Vagina (tissue), 2 donors: ENCODE results near the gene STAT6. TPM values are rescaled to one million over a fixed set of nuclear protein-coding genes. Genes with fewer than 3 reads are reported as not detected.

Experiments used
- DNase-seq, 2 donors: peaks; one replicate each; pipeline ENCODE4 v3.0.0-alpha.2; 2017; ENCODE audit errors: extremely low spot score in 2 of 2
- H3K27ac ChIP-seq: fragments of 200-600 bp; sonication (generic); one replicate; pipeline ENCODE4 v1.5.1; 2019
- H3K27me3 ChIP-seq: fragments of 200-600 bp; sonication (generic); one replicate; pipeline ENCODE4 v1.5.1; 2019
- H3K36me3 ChIP-seq, 2 donors: fragments of 200-600 bp; sonication (generic); one replicate each; pipeline ENCODE4 v1.5.1; 2017 to 2019
- H3K4me1 ChIP-seq: fragments of 200-600 bp; sonication (generic); one replicate; pipeline ENCODE4 v1.5.1; 2019
- H3K4me3 ChIP-seq, 2 donors: fragments of 200-600 bp; sonication (generic); 1 replicate in 1 of 2; 2 replicates in 1 of 2; pipeline ENCODE4 v1.5.1; 2016 to 2019
- H3K9me3 ChIP-seq: fragments of 200-600 bp; sonication (generic); one replicate; pipeline ENCODE4 v1.5.1; 2019
- POLR2A ChIP-seq, 2 donors: fragments of 450-650 bp; IDR thresholded peaks; one replicate each; pipeline ENCODE4 v1.6.1; 2017; ENCODE audit warnings: antibody characterized with exemption in 2 of 2, mild to moderate bottlenecking in 2 of 2, moderate library complexity in 2 of 2
- POLR2AphosphoS5 ChIP-seq, 2 donors: sonication (generic); formaldehyde crosslinking; IDR thresholded peaks; one replicate each; pipeline ENCODE4 v1.9.0; 2017; ENCODE audit warnings: antibody characterized with exemption in 2 of 2, mild to moderate bottlenecking in 2 of 2, low read depth in 1 of 2; ENCODE audit not compliant: insufficient read depth in 1 of 2
- intact Hi-C: fragments of 100-400 bp; cut with DNase I; formaldehyde crosslinking; loops from one replicate; pipeline ENCODE4 v1.15.1; 2023
- total RNA-seq: library from RNA; depleted of rRNA; stranded (reverse); fragments of >200 nt; gene quantifications from one replicate; pipeline ENCODE4 v1.2.3, GENCODE V29; 2016
- TF ChIP-seq, protein P1 (sequence below), 3 experiments: fragments of 450-650 bp in 2 of 3; fragments of 200-600 bp in 1 of 3; sonication (generic) in 1 of 3; IDR thresholded peaks; one replicate each; pipeline ENCODE4 v1.5.1; 2017 to 2019; ENCODE audit warnings: antibody characterized with exemption in 3 of 3, mild to moderate bottlenecking in 2 of 3, moderate library complexity in 2 of 3

Gene STAT6
- total RNA-seq, 1 donor from 2014 or later = 146 TPM

DNA sequence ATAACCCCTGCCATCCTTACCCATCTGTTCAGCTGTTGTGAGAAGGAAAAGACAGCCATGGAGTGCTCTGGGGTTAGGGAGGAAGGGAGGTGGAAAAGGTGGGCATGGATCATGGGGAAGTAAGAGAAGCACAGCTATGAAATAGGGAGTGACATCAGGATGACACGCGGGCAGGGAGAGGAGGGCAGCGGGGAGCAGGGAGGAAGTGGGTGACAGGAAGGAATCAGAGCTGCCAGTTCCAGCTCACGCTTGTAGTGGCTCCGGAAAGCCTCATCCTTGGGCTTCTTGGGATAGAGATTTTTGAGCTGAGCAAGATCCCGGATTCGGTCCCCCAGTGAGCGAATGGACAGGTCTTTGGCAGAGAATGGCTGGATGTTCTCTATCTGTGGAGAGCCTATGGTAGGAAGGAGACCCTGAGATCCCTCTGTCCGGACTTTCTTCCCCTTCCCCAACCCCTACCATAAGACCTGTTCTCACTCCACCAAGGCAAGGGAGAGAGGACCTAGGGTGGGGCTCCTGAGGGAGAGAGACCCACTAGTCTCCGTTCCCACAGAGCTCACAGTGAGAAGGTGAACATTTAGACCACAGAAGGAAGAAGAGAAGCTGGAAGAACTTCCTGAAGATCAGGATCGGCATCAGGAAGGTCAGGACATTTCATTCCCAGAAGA lies 12.0 kb downstream of the STAT6 start:
- no peak overlapping the region for H3K4me3 ChIP-seq
- TF ChIP-seq POLR2A (IDR thresholded peaks at IDR 0.05) (no peak), POLR2AphosphoS5 (IDR thresholded peaks at IDR 0.05; ENCODE audit: insufficient read depth in 1 of 2, low read depth in 1 of 2) (no peak)
- TF ChIP-seq, protein P1, sequence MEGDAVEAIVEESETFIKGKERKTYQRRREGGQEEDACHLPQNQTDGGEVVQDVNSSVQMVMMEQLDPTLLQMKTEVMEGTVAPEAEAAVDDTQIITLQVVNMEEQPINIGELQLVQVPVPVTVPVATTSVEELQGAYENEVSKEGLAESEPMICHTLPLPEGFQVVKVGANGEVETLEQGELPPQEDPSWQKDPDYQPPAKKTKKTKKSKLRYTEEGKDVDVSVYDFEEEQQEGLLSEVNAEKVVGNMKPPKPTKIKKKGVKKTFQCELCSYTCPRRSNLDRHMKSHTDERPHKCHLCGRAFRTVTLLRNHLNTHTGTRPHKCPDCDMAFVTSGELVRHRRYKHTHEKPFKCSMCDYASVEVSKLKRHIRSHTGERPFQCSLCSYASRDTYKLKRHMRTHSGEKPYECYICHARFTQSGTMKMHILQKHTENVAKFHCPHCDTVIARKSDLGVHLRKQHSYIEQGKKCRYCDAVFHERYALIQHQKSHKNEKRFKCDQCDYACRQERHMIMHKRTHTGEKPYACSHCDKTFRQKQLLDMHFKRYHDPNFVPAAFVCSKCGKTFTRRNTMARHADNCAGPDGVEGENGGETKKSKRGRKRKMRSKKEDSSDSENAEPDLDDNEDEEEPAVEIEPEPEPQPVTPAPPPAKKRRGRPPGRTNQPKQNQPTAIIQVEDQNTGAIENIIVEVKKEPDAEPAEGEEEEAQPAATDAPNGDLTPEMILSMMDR (IDR thresholded peaks at IDR 0.05) = no peak
- DNase-seq = peak in 1 of 2 donors; percentile 74
- intact Hi-C loops = no loop called here
- H3K27me3 ChIP-seq = no peaks in the 10 kb centered on the region
- peaks cover 0 to 60% of the 10 kb centered on the region in 2 donors for H3K36me3 ChIP-seq
- H3K27ac ChIP-seq = peak overlapping the region; percentile 31
- peaks cover 33% of the 10 kb centered on the region for H3K4me1 ChIP-seq
- no peaks in the 10 kb centered on the region for H3K9me3 ChIP-seq

DNA sequence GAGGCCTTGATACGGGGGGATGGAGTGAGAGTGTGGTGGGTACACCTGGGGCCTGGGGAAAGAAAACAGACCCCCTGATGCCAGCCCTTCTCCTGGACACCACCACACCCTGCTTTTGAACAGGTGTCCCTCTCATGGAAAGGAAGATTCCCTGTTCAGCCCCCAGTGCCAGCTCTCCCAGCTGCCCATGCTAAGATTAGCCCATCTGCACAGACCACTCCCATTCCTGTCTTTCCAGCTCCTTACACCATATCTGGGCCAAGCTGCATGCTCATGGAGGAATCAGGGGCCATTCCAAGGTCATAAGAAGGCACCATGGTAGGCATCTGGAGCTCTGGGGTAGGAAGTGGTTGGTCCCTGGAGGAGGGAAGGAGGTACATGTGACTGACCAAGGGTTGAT lies 12.6 kb downstream of the STAT6 start:
- no peak for DNase-seq
- intact Hi-C loops = no loop called here

DNA sequence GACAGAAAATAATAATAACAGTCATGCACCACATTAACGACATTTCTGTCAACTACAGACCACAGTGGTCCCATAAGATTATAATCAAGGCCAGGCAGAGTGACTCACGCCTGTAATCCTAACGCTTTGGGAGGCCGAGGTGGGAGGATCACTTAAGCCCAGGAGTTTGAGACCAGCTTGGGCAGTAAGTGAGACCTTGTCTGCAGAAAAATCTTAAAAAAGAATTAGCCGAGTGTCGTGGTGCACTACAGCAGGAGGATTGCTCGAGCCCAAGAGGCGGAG lies 13.7 kb downstream of the STAT6 start:
- Histone ChIP-seq H3K9me3 (no peaks in the 10 kb centered on the region), H3K27me3 (no peaks in the 10 kb centered on the region), H3K4me1 (peaks cover 50% of the 10 kb centered on the region), H3K27ac (no peak overlapping the region), H3K4me3 (no peak overlapping the region), H3K36me3 (peaks cover 0 to 64% of the 10 kb centered on the region in 2 donors)
- TF ChIP-seq POLR2AphosphoS5 (IDR thresholded peaks at IDR 0.05; ENCODE audit: insufficient read depth in 1 of 2, low read depth in 1 of 2) (no peak), POLR2A (IDR thresholded peaks at IDR 0.05) (no peak)
- TF ChIP-seq, protein P1 (IDR thresholded peaks at IDR 0.05) = no peak
- no peak for DNase-seq
- intact Hi-C loops = no loop called here

More for the DNA sequence above, 12.6 kb downstream of the STAT6 start:
- TF ChIP-seq POLR2AphosphoS5 (IDR thresholded peaks at IDR 0.05; ENCODE audit: insufficient read depth in 1 of 2, low read depth in 1 of 2) (no peak), POLR2A (IDR thresholded peaks at IDR 0.05) (no peak)
- TF ChIP-seq, protein P1 (IDR thresholded peaks at IDR 0.05) = no peak
- Histone ChIP-seq H3K27me3 (no peaks in the 10 kb centered on the region), H3K4me1 (peaks cover 40% of the 10 kb centered on the region), H3K36me3 (peaks cover 0 to 55% of the 10 kb centered on the region in 2 donors), H3K4me3 (no peak overlapping the region), H3K9me3 (no peaks in the 10 kb centered on the region), H3K27ac (peak overlapping the region; percentile 31)

DNA sequence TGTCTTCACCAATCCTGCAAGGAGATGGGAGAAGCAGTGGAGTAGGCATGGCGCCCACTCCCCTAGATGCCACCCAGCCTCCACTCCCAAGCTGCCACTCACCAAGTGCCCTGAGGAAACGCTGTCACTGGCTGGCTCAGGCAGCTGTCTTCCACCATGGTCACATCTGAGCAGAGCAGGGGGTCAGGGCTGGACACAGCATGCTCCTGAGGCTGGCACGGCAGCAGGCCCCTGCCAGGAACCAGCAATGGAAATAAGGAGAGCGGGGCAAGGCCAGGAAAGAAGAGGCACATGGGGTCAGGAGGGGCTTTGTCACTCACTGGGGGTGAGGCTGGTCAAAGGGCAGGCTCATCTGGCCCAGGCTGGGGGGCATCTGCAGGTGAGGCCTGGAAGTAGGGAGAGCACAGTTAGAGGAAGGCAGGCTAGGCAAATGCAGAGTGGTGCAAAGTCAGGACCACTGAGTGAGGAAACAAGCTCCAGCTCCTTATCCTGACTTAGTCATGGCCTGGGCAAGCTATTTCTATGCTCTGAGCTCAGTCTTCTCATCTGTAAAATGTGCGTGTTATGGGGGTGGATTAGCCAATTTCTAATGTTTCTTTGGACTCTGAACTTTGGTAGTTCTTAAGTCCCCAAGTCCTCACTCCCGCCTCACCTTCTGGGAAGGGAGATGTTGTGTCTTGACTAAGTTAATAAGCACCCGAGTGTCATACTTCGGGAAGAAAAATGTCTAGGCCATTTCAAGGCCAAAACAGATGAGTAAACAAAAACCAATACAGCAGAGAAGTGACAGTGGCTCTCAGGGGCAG lies 14.2 kb downstream of the STAT6 start:
- H3K9me3 ChIP-seq = no peaks in the 10 kb centered on the region
- H3K36me3 ChIP-seq = peaks cover 0 to 70% of the 10 kb centered on the region in 2 donors
- no peaks in the 10 kb centered on the region for H3K27me3 ChIP-seq
- H3K4me3 ChIP-seq = no peak overlapping the region
- intact Hi-C loops = no loop called here
- H3K27ac ChIP-seq = peak overlapping the region; percentile 100
- TF ChIP-seq POLR2A (IDR thresholded peaks at IDR 0.05) = no peak
- no peak for TF ChIP-seq POLR2AphosphoS5 (IDR thresholded peaks at IDR 0.05; ENCODE audit: insufficient read depth in 1 of 2, low read depth in 1 of 2)
- TF ChIP-seq, protein P1 (IDR thresholded peaks at IDR 0.05) = no peak
- peak in 1 of 2 donors; percentile 88 for DNase-seq
- peaks cover 56% of the 10 kb centered on the region for H3K4me1 ChIP-seq
